Nephron progenitor cell (in vitro differentiated cells): ENCODE measurements around the gene CDH24.

Experiments
- DNase-seq: peaks from one replicate; pipeline ENCODE4 v3.0.0; 2021
- H3K27ac Mint-ChIP-seq: 2 replicates; pipeline ENCODE4 v1.8.0; 2021; ENCODE audit warnings: mild to moderate bottlenecking, moderate library complexity, mixed read lengths
- H3K27me3 Mint-ChIP-seq: 2 replicates; pipeline ENCODE4 v1.8.0; 2021; ENCODE audit warnings: mild to moderate bottlenecking, low read depth, mixed read lengths; ENCODE audit not compliant: poor library complexity
- H3K36me3 Mint-ChIP-seq: 2 replicates; pipeline ENCODE4 v1.8.0; 2021; ENCODE audit warnings: low read depth, mixed read lengths
- H3K4me1 Mint-ChIP-seq: 2 replicates; pipeline ENCODE4 v1.8.0; 2021; ENCODE audit warnings: mixed read lengths
- H3K4me3 Mint-ChIP-seq: 2 replicates; pipeline ENCODE4 v1.8.0; 2021; ENCODE audit warnings: mild to moderate bottlenecking, moderate library complexity, mixed read lengths
- H3K9me3 Mint-ChIP-seq: 2 replicates; pipeline ENCODE4 v1.8.0; 2021; ENCODE audit warnings: mild to moderate bottlenecking, moderate library complexity, mixed read lengths
- CTCF ChIP-seq: fragments of 200-600 bp; sonication (generic); IDR thresholded peaks from 2 replicates; pipeline ENCODE4 v1.5.0; 2021; ENCODE audit warnings: antibody characterized with exemption

The CDH24 gene

GRCh38 chr14:23045419-23046357, 11.6 kb downstream of the CDH24 start:
- TF ChIP-seq CTCF, result no peak
- no peak overlapping the region for H3K4me3 Mint-ChIP-seq

GRCh38 chr14:23044840-23045239, 12.5 kb downstream of the CDH24 start:
- Mint-ChIP-seq H3K27me3 (peaks cover 6% of the 10 kb centered on the region), H3K27ac (peak overlapping the region; percentile 81), H3K9me3 (peaks cover 3% of the 10 kb centered on the region), H3K36me3 (peaks cover 23% of the 10 kb centered on the region), H3K4me3 (no peak overlapping the region), H3K4me1 (peaks cover 51% of the 10 kb centered on the region)
- no peak for DNase-seq
- no peak for TF ChIP-seq CTCF

More at GRCh38 chr14:23045419-23046357, 11.6 kb downstream of the CDH24 start:
- Mint-ChIP-seq H3K4me1 (peaks cover 51% of the 10 kb centered on the region), H3K27ac (peak overlapping the region; percentile 82), H3K36me3 (peaks cover 30% of the 10 kb centered on the region), H3K9me3 (peaks cover 3% of the 10 kb centered on the region), H3K27me3 (peaks cover 3% of the 10 kb centered on the region)
- no peak for DNase-seq

DNA sequence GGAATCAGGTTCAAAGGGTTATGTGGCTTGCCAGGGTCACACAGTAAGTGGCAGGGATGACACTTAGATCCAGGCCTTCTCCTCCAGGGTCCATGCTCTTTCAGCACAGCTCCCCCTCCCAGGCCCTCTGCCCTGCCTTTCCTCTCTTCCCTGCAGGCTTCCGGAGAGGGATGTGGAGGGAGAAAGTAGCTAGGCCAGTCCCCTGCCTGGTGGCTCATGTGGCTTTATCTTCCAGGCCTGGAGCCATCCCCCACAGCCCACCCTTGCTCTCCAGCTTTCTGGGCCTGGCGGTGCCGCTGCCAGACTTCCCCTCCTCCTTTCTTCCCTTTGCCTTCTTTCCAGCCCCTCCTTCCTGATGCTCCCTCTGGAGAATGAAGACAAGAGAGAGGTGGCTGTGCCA, 13.6 kb downstream of the CDH24 start:
- no peak for DNase-seq
- peaks cover 53% of the 10 kb centered on the region for H3K4me1 Mint-ChIP-seq
- H3K36me3 Mint-ChIP-seq, result peaks cover 15% of the 10 kb centered on the region
- no peak for TF ChIP-seq CTCF
- H3K9me3 Mint-ChIP-seq, result peaks cover 3% of the 10 kb centered on the region
- H3K27ac Mint-ChIP-seq, result peak overlapping the region; percentile 81
- H3K4me3 Mint-ChIP-seq, result no peak overlapping the region
- peaks cover 13% of the 10 kb centered on the region for H3K27me3 Mint-ChIP-seq

DNA sequence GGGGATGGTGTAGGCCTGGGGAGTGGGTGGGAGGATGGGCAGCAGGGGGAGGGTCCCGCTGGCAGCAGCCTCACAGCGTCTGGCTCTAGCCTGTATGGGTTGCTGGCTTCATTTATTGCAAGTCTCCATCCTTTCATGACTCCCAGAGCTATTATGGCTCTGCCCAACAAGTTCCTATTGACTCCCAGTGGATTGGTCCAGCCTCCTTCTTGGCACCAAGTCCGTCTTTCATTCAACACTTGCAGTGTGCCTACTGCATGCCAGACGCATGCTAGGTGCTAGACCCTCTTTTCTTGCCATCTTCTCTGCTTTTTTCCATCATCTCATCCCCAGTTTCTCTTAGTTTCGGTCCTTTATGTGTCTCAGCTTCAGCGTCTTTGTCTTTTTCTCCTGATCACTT, 14.2 kb downstream of the CDH24 start:
- no peak for DNase-seq
- H3K4me3 Mint-ChIP-seq, result no peak overlapping the region
- no peak for TF ChIP-seq CTCF
- peaks cover 59% of the 10 kb centered on the region for H3K4me1 Mint-ChIP-seq
- H3K27ac Mint-ChIP-seq, result no peak overlapping the region
- H3K36me3 Mint-ChIP-seq, result peaks cover 9% of the 10 kb centered on the region
- peaks cover 3% of the 10 kb centered on the region for H3K9me3 Mint-ChIP-seq
- peaks cover 13% of the 10 kb centered on the region for H3K27me3 Mint-ChIP-seq

DNA sequence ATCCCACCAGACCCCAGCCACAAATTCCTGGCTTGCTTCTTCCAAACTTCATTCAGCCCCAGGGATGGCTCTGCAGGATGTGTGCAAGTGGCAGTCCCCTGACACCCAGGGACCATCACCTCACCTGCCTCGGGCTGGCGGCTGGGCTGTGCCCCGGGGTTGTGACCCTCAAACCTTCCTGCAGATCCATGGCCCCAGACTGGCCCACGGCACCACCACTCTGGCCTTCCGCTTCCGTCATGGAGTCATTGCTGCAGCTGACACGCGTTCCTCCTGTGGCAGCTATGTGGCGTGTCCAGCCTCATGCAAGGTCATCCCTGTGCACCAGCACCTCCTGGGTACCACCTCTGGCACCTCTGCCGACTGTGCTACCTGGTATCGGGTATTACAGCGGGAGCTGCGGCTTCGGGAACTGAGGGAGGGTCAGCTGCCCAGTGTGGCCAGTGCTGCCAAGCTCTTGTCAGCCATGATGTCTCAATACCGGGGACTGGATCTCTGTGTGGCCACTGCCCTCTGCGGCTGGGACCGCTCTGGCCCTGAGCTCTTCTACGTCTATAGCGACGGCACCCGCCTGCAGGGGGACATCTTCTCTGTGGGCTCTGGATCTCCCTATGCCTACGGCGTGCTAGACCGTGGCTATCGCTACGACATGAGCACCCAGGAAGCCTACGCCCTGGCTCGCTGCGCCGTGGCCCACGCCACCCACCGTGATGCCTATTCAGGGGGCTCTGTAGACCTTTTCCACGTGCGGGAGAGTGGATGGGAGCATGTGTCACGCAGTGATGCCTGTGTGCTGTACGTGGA, 15.0 kb downstream of the CDH24 start, which contains the start of gene PSMB11:
Gene PSMB11 (plus strand): TSS at position 51 of the 804 bp plus-strand sequence. CDS start 14 bp downstream, at position 65.
- TF ChIP-seq CTCF, result no peak
- Mint-ChIP-seq H3K27me3 (peaks cover 10% of the 10 kb centered on the region), H3K27ac (peak within 1 kb of the TSS; percentile 42), H3K4me3 (no peak within 1 kb of the TSS), H3K36me3 (peaks cover 4% of the 10 kb centered on the region), H3K9me3 (no peaks in the 10 kb centered on the region), H3K4me1 (peaks cover 54% of the 10 kb centered on the region)
- DNase-seq, result no peak
